GM19023 (cell line): Measurements from ENCODE around the gene TNFAIP8L3.

Experiments
- ATAC-seq: cut with Tn5 transposase; IDR thresholded peaks from one replicate; pipeline ENCODE4 v1.9.1; 2021; ENCODE audit warnings: mild to moderate bottlenecking, moderate library complexity; ENCODE audit not compliant: unreplicated experiment

TNFAIP8L3 gene

GRCh38 chr15:51119120-51119519, 24.4 kb upstream of the TNFAIP8L3 start:
- no peak for ATAC-seq

DNA sequence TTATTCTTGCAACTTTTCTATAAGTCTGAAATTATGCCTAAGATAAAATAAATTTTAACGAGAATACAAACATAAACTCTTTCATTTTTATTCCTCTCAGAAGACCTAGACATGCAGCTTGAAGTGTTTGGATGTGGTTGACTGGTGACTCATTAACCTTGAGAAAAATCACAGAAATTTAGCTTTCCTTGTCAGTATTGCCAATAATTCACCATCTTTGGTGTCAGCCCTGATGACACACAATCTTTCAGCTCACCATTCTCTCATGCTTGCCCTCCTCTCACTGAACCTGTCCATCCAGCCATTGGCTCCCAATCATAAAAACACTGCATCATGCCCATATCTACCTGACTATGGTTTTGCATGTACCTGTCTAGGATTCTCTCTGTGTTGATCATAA, 22.6 kb upstream of the TNFAIP8L3 start:
- ATAC-seq = no peak

- ATAC-seq = no peak
These were observed 19.9 kb upstream of the TNFAIP8L3 start for GRCh38 chr15:51114437-51115119.

DNA sequence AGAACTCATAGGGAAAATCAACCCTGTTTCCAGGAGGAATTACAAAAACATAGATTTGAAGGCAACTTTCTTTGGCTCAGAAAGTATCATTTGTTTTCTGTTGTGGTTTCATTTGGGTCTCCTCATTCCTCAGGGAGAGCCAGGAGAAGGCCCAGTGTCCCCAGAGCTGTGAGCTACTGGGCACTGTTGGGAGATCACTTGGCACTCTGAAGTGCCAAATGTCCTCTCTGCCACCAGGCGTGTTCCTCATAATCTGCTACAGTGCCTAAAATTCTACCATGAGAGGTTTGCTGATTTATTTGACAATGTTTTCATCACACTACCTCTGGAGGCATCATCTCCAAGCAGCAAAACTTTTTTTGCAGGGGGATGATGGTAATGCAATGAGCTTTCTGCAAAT, 17.4 kb upstream of the TNFAIP8L3 start:
- ATAC-seq = no peak

- no peak for ATAC-seq
These were observed 16.4 kb upstream of the TNFAIP8L3 start for GRCh38 chr15:51111061-51111460.

GRCh38 chr15:51110171-51110570, 15.5 kb upstream of the TNFAIP8L3 start:
- ATAC-seq = no peak

DNA sequence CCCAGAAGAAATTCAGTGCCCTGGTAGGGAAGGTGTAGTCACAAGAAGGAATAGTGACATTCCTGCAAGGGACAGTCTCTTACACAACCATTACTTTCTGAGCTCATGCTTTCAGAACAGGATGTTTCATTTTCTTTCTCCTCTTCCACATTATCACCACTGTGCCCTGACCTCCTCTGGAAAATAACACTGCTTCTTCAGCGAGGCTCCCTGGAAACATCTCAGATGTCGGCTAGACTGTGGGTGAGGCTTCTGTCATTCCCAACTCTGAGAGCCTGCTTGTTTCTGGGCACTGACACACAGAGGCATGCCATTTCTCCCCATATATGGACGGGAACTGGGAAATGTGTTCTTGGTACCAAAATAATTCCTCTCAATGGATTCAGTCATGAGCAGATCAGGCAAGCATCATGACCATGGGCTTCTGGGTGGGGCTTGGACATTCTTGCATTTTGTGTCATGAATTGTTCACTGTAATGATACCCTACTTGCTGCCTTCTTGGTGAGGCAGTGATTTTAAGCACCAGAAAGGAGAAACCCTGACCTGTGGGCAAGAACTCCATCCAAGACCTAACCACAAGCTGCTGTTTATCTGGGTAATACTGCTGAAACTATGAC, 14.3 kb upstream of the TNFAIP8L3 start:
- no peak for ATAC-seq

GRCh38 chr15:51107612-51108011, 12.9 kb upstream of the TNFAIP8L3 start:
- no peak for ATAC-seq

- ATAC-seq = no peak
These were observed 11.8 kb upstream of the TNFAIP8L3 start for GRCh38 chr15:51106481-51106880.

DNA sequence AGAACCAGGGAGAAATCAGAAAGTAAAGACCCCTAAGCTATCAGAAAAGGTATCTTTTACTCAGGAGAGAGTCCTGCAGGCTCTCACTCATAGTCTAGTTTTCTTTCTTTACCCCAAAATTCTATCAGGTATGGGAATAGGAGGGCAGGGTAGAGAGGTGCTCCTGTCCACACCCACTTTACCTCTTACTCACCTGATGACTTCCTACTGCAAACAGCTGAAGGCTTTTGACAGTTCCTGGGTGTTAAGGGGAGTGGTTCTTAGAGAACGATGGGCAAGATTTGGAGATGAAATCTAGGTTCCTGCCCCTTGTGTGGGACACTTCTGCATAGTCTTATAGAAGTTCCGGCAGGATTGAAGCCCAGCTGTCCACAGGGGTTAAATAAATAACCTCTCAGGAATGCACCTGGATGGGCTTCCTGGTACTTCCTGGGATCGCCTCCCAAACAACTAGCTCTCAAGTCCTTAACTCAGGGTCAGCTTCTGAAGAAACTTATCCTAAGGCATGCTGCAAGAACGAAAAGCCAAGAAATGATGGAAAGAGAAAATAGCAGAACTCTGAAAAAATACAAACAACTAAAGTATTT, 10.8 kb upstream of the TNFAIP8L3 start:
- ATAC-seq = no peak

GRCh38 chr15:51104512-51104911, 9.8 kb upstream of the TNFAIP8L3 start:
- no peak for ATAC-seq

GRCh38 chr15:51103330-51103729, 8.6 kb upstream of the TNFAIP8L3 start:
- ATAC-seq = no peak

GRCh38 chr15:51100785-51101489, 6.2 kb upstream of the TNFAIP8L3 start:
- ATAC-seq = no peak

DNA sequence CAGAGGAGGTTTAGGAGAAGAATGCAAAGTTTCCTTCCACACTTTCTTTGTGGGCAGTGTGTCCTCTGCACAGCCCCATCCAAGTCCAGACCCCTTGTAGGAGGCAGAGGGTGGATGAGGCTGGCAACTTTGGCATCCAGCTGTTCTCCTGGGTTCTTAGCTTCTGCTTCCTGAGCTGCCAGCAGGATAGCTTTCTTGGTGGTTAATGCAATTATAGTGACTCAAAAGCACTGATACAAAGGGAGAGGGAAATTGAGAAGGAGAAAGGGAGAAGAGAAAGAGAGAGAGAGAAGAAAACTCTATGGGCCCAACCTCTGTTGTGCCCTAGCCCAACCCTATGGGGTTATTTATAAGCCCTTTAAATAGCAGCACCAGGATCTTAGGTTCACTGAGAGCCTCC, 4.5 kb upstream of the TNFAIP8L3 start:
- ATAC-seq = no peak

- ATAC-seq = no peak
These were observed 3.6 kb upstream of the TNFAIP8L3 start for GRCh38 chr15:51098331-51098619.

GRCh38 chr15:51097553-51098330, 3.0 kb upstream of the TNFAIP8L3 start:
- no peak for ATAC-seq

- ATAC-seq = no peak
These were observed 2.3 kb upstream of the TNFAIP8L3 start for GRCh38 chr15:51096976-51097375.

DNA sequence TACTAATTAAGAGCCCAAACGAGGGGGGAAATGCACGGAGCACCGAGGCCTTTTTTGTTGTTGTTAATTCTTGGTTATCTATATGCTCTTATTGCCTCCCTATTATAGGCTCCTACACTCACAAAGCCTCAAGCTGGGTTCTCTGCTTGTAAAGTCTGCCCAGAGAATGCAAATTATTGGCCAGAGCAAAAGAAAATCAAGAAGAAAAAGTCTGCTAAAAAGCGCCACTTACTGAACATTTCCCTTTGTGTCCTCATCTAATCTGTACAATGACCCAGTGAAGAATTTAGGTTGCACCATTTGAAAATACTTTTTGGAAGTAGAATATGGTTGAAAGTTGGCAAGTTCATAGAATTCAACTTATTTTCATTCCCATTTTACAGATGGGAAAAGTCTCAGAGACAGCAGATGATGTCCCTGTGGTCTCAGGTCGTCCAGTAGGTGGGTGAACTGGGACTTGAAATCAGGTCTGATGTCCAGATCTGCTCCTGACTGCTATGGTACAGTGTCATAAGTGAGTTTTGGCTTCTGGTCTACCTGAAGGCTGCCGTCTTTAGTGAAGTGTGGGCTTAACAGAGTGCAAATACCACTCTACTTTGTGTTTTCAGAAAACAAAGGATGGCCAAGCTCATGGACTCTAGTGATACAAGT, 1.1 kb upstream of the TNFAIP8L3 start:
- no peak for ATAC-seq

GRCh38 chr15:51093839-51094605, 684 bp downstream of the TNFAIP8L3 start:
- no peak for ATAC-seq

- ATAC-seq = no peak
These were observed 1.2 kb downstream of the TNFAIP8L3 start for GRCh38 chr15:51093488-51093838.
